GM06990 (cell line): Measurements from ENCODE around the gene NFE2L3.
"Not testable (repeated sequence)": the region's sequence is repeated elsewhere in the genome, so short reads cannot be mapped to it uniquely, and the experiment has no call there.

ENCODE experiments used
- DNase-seq: peaks from one replicate; pipeline ENCODE4 v3.0.0-alpha.2; 2011; ENCODE audit not compliant: insufficient read length; ENCODE audit errors: extremely low read depth
- H3K27me3 ChIP-seq: replicated peaks from 2 replicates; pipeline ENCODE4 v1.6.0; 2011; ENCODE audit warnings: low read length; ENCODE audit not compliant: control insufficient read depth, insufficient read depth
- H3K36me3 ChIP-seq: 2 replicates; pipeline ENCODE4 v1.5.1; 2011; ENCODE audit warnings: low read length; ENCODE audit not compliant: control insufficient read depth, insufficient read depth
- H3K4me3 ChIP-seq: replicated peaks from 2 replicates; pipeline ENCODE4 v1.5.1; 2011; ENCODE audit warnings: low read depth, mild to moderate bottlenecking, control low read depth, low read length
- CTCF ChIP-seq: IDR thresholded peaks from 2 replicates; pipeline ENCODE4 v1.5.1; 2011; ENCODE audit warnings: low read length, control low read depth, mild to moderate bottlenecking, inconsistent platforms; ENCODE audit not compliant: insufficient read depth, poor library complexity, severe bottlenecking

NFE2L3 gene

GRCh38 chr7:26149391-26149977, 2.5 kb upstream of the NFE2L3 start:
- Histone ChIP-seq H3K4me3 (no peak overlapping the region), H3K36me3 (no peaks in the 10 kb centered on the region), H3K27me3 (no peaks in the 10 kb centered on the region)
- no peak for TF ChIP-seq CTCF
- DNase-seq, result no peak

- TF ChIP-seq CTCF, result no peak
- Histone ChIP-seq H3K4me3 (no peak overlapping the region), H3K36me3 (no peaks in the 10 kb centered on the region), H3K27me3 (no peaks in the 10 kb centered on the region)
- DNase-seq, result no peak
Observed at GRCh38 chr7:26151096-26151495, 902 bp upstream of the NFE2L3 start.

- DNase-seq, result no peak
- peak overlapping the region; percentile 67 for H3K4me3 ChIP-seq
- no peaks in the 10 kb centered on the region for H3K27me3 ChIP-seq
- no peaks in the 10 kb centered on the region for H3K36me3 ChIP-seq
- no peak for TF ChIP-seq CTCF
Observed at GRCh38 chr7:26151650-26151952, 397 bp upstream of the NFE2L3 start.

GRCh38 chr7:26152782-26153240, 813 bp downstream of the NFE2L3 start:
- peak overlapping the region; percentile 69 for H3K4me3 ChIP-seq
- H3K36me3 ChIP-seq, H3K27me3 ChIP-seq: not testable (repeated sequence)
- peak; percentile 62 for DNase-seq

GRCh38 chr7:26153241-26153822, 1.3 kb downstream of the NFE2L3 start:
- TF ChIP-seq CTCF, result no peak
- peak overlapping the region; percentile 69 for H3K4me3 ChIP-seq
- peak; percentile 62 for DNase-seq
- H3K27me3 ChIP-seq, result no peaks in the 10 kb centered on the region
- H3K36me3 ChIP-seq, result no peaks in the 10 kb centered on the region

GRCh38 chr7:26153823-26154783, 2.1 kb downstream of the NFE2L3 start:
- no peak for TF ChIP-seq CTCF
- no peak for DNase-seq
- H3K27me3 ChIP-seq, result no peaks in the 10 kb centered on the region
- peak overlapping the region; percentile 69 for H3K4me3 ChIP-seq
- no peaks in the 10 kb centered on the region for H3K36me3 ChIP-seq
